ENCODE data around the gene ZNG1E. TPM values are rescaled to one million over a fixed set of nuclear protein-coding genes. Genes with fewer than 3 reads are reported as not detected.
"Not testable (repeated sequence)": the region's sequence is repeated elsewhere in the genome, so short reads cannot be mapped to it uniquely, and the experiment has no call there.

Gene ZNG1E
- 10 to 100 TPM; 19.8 to 35.3 (median 26.7) TPM for total RNA-seq
- total RNA-seq (2013) = 57.1 TPM

DNA sequence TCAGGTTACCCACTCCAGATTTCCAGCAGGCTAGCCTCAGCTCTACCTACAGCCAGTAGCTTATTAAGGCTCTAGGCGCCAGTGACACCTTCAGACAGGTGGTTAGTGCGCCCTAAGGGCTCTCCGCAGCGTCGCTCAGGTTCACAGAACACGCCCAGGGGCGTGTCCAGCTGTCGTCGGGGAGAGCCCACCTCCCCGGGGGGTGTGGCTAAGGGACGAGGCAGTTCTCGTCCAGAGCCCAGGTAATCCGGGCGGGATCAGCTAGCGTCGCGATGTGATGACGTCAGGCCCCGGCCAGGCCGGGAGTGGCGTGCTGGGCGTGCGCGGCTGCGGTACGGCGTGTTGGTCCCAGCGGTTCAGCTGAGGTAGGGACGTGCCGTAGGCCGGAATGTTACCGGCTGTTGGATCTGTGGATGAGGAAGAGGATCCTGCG is at the start of gene ZNG1E:
ZNG1E (plus strand) TSS at position 340 of the 433 bp plus-strand sequence; CDS start at position 389, 49 bp downstream.
- Mint-ChIP-seq H3K27ac (peak within 1 kb of the TSS; percentile 47 to 70), H3K4me3 (peak within 1 kb of the TSS; percentile 77)
- ATAC-seq; H3K27me3 Mint-ChIP-seq (ENCODE audit: low read depth in 2 of 2); H3K9me3 Mint-ChIP-seq; H3K36me3 Mint-ChIP-seq; intact Hi-C loops (cut with micrococcal nuclease); H3K27me3 ChIP-seq (ENCODE audit: control insufficient read depth, insufficient read depth, low read length); H3K9me3 ChIP-seq (ENCODE audit: control insufficient read depth, insufficient read depth, low read length); H3K4me1 ChIP-seq (ENCODE audit: control insufficient read depth, insufficient read depth, low read length); H3K4me1 Mint-ChIP-seq; H3K36me3 ChIP-seq (ENCODE audit: control insufficient read depth, insufficient read depth, low read length): not testable (repeated sequence)
- peak within 1 kb of the TSS; percentile 50 for H3K27ac ChIP-seq (ENCODE audit: low read length)
- peak within 1 kb of the TSS; percentile 34 for H3K4me3 ChIP-seq (ENCODE audit: low read length)
- no CpG with 5 or more reads among the region's 33 CpGs for WGBS (ENCODE audit: insufficient coverage)
- DNase-seq = peak; percentile 47 to 78

DNA sequence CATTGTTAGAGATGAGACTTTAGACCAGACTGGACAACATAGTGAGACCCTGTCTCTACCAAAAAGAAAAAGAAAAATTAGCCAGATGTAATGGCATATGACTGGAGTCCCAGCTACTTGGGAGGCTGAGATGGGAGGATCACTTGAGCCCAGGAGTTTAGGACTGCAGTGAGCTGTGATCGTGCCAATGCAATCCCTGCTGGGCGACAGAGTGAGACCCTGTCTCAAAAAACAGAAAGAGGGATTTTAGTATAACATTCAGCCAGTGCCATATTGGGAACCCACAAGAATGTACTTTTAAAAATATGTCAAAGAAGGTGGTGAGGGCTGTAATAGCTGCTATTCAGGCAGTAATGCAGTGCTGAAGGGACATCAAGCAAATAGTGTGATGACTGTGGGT is 2.1 kb upstream of the ZNG1E start:
- H3K4me1 Mint-ChIP-seq; H3K4me3 Mint-ChIP-seq; H3K4me1 ChIP-seq (ENCODE audit: control insufficient read depth, insufficient read depth, low read length); H3K36me3 ChIP-seq (ENCODE audit: control insufficient read depth, insufficient read depth, low read length); H3K36me3 Mint-ChIP-seq; H3K9me3 ChIP-seq (ENCODE audit: control insufficient read depth, insufficient read depth, low read length); H3K27ac ChIP-seq (ENCODE audit: low read length); H3K27me3 Mint-ChIP-seq (ENCODE audit: low read depth in 2 of 2); H3K4me3 ChIP-seq (ENCODE audit: low read length); H3K27me3 ChIP-seq (ENCODE audit: control insufficient read depth, insufficient read depth, low read length); intact Hi-C loops (cut with micrococcal nuclease); H3K9me3 Mint-ChIP-seq; H3K27ac Mint-ChIP-seq; ATAC-seq: not testable (repeated sequence)
- 96% methylated on average over 2 of the region's 2 CpGs for WGBS (ENCODE audit: insufficient coverage)
- peak in 1 of 2 donors; percentile 0 for DNase-seq

DNA sequence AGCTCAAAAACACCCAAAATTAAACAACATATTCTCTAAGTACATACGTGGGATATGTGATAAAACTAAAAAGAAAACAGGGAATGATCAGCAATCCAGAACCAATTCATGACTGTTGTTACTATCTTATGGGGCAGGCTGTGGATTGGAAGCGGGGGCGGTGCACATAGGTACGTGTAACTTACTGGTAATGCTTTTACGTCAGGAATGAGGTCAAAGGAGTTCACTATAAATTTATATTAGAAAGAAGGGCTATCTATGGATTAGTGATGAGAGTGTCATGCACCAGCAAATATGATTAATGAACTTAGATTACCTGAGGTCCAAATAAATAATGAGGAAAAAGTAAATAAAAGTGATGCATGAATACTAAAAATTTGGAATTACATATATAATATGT is 710 bp upstream of the ZNG1E start:
- WGBS (ENCODE audit: insufficient coverage) = 67% methylated on average over 4 of the region's 5 CpGs

DNA sequence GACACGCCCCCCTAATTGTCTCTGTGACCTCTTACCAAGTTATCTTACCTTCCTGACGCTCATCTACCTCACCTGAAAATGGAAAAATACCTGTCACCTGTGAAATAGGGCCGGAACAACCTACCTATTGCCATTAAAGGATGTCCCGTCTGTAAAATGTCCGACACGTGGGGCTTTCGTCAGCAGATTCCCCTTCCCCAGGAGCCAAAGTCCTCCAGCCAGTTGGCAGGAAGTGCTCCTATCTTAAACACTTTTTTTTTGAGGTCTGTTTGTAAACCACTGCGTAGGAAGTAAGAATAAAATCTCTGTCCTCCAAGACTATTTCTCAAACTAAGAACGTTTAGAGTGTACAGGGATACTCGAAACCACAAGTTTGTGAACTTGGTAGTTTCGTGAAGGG is 661 bp downstream of the ZNG1E start:
- H3K4me3 ChIP-seq (ENCODE audit: low read length); DNase-seq; H3K4me1 ChIP-seq (ENCODE audit: control insufficient read depth, insufficient read depth, low read length); H3K27me3 ChIP-seq (ENCODE audit: control insufficient read depth, insufficient read depth, low read length); H3K4me1 Mint-ChIP-seq; H3K9me3 Mint-ChIP-seq; ATAC-seq; H3K9me3 ChIP-seq (ENCODE audit: control insufficient read depth, insufficient read depth, low read length); H3K36me3 ChIP-seq (ENCODE audit: control insufficient read depth, insufficient read depth, low read length); H3K27ac ChIP-seq (ENCODE audit: low read length); H3K36me3 Mint-ChIP-seq; intact Hi-C loops (cut with micrococcal nuclease); H3K27me3 Mint-ChIP-seq (ENCODE audit: low read depth in 2 of 2): not testable (repeated sequence)
- Mint-ChIP-seq H3K27ac (peak overlapping the region in 1 of 2 donors; percentile 56), H3K4me3 (peak overlapping the region; percentile 70)
- WGBS (ENCODE audit: insufficient coverage) = 0% methylated on average over 4 of the region's 11 CpGs

More for the DNA sequence above, 710 bp upstream of the ZNG1E start:
- H3K27me3 Mint-ChIP-seq (ENCODE audit: low read depth in 2 of 2); H3K36me3 Mint-ChIP-seq; intact Hi-C loops (cut with micrococcal nuclease); H3K4me1 ChIP-seq (ENCODE audit: control insufficient read depth, insufficient read depth, low read length); ATAC-seq; H3K27me3 ChIP-seq (ENCODE audit: control insufficient read depth, insufficient read depth, low read length); H3K27ac ChIP-seq (ENCODE audit: low read length); H3K4me3 ChIP-seq (ENCODE audit: low read length); H3K4me1 Mint-ChIP-seq; H3K9me3 ChIP-seq (ENCODE audit: control insufficient read depth, insufficient read depth, low read length); H3K36me3 ChIP-seq (ENCODE audit: control insufficient read depth, insufficient read depth, low read length); H3K9me3 Mint-ChIP-seq: not testable (repeated sequence)
- Mint-ChIP-seq H3K27ac (peak overlapping the region in 1 of 2 donors; percentile 47), H3K4me3 (peak overlapping the region; percentile 77)
- DNase-seq = peak in 1 of 2 donors; percentile 2

DNA sequence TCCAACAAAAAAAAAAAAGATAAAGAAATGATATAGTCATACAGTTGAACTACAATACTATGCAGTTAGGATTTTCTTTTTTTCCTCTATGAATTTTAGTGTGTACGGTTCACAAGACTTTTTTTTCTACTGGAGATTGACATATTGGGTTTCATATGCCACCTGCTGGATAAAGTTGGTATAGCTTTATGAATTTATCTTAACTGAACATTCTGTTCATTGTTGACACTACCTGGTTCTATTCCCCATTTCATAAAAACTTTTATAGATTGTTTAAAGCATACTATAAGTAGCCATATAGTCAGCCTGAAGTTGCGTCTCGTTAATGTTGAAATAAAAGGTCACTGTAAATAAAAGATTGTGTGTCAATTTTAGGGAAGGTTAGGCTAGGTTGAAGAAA is 2.8 kb downstream of the ZNG1E start:
- H3K27ac Mint-ChIP-seq; H3K4me3 ChIP-seq (ENCODE audit: low read length); H3K9me3 ChIP-seq (ENCODE audit: control insufficient read depth, insufficient read depth, low read length); intact Hi-C loops (cut with micrococcal nuclease); H3K27me3 Mint-ChIP-seq (ENCODE audit: low read depth in 2 of 2); H3K27me3 ChIP-seq (ENCODE audit: control insufficient read depth, insufficient read depth, low read length); H3K9me3 Mint-ChIP-seq; H3K36me3 ChIP-seq (ENCODE audit: control insufficient read depth, insufficient read depth, low read length); H3K4me1 Mint-ChIP-seq; H3K4me3 Mint-ChIP-seq; H3K27ac ChIP-seq (ENCODE audit: low read length); H3K36me3 Mint-ChIP-seq; H3K4me1 ChIP-seq (ENCODE audit: control insufficient read depth, insufficient read depth, low read length); ATAC-seq: not testable (repeated sequence)
- peak in 1 of 2 donors; percentile 0 for DNase-seq
- WGBS (ENCODE audit: insufficient coverage) = no CpG with 5 or more reads among the region's 3 CpGs
- TF ChIP-seq, protein P1, sequence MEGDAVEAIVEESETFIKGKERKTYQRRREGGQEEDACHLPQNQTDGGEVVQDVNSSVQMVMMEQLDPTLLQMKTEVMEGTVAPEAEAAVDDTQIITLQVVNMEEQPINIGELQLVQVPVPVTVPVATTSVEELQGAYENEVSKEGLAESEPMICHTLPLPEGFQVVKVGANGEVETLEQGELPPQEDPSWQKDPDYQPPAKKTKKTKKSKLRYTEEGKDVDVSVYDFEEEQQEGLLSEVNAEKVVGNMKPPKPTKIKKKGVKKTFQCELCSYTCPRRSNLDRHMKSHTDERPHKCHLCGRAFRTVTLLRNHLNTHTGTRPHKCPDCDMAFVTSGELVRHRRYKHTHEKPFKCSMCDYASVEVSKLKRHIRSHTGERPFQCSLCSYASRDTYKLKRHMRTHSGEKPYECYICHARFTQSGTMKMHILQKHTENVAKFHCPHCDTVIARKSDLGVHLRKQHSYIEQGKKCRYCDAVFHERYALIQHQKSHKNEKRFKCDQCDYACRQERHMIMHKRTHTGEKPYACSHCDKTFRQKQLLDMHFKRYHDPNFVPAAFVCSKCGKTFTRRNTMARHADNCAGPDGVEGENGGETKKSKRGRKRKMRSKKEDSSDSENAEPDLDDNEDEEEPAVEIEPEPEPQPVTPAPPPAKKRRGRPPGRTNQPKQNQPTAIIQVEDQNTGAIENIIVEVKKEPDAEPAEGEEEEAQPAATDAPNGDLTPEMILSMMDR (IDR thresholded peaks at IDR 0.05) = peak; percentile 26

DNA sequence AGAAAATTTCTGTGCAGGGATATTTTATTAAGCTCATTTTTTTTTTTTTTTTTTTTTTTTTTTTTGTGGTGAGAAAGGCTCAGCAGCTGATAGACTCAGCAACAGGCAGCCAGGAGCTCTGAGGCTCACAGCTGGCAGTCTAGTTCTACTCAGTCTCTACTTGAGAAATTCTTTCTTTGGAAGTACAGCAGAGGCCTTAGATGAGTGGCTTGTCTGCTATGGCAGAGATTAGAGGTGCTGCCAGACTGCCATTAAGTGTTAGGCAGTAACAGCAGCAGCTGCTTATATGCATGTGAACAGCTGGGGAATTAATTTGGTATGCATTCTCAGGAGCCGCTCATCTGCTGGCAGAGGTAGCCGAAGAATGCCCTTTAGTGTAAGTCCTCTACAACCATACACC is 27.8 kb downstream of the ZNG1E start:
- H3K36me3 Mint-ChIP-seq; H3K9me3 Mint-ChIP-seq; H3K4me1 Mint-ChIP-seq; intact Hi-C loops (cut with micrococcal nuclease); H3K27me3 Mint-ChIP-seq (ENCODE audit: low read depth in 2 of 2); H3K4me3 Mint-ChIP-seq; H3K4me3 ChIP-seq (ENCODE audit: low read length); H3K27me3 ChIP-seq (ENCODE audit: control insufficient read depth, insufficient read depth, low read length); H3K27ac ChIP-seq (ENCODE audit: low read length); DNase-seq; ATAC-seq; H3K4me1 ChIP-seq (ENCODE audit: control insufficient read depth, insufficient read depth, low read length); H3K36me3 ChIP-seq (ENCODE audit: control insufficient read depth, insufficient read depth, low read length); H3K27ac Mint-ChIP-seq; H3K9me3 ChIP-seq (ENCODE audit: control insufficient read depth, insufficient read depth, low read length): not testable (repeated sequence)
- WGBS (ENCODE audit: insufficient coverage) = no CpG with 5 or more reads among the region's 2 CpGs

DNA sequence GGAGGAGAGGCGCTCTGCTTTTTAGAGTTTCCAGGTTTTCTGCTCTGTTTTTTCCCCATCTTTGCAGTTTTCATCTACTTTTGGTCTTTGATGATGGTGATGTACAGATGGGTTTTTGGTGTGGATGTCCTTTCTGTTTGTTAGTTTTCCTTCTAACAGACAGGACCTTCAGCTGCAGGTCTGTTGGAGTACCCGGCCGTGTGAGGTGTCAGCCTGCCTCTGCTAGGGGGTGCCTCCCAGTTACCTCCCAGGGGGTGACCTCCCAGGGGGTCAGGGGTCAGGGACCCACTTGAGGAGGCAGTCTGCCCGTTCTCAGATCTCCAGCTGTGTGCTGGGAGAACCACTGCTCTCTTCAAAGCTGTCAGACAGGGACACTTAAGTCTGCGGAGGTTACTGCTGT is 38.7 kb downstream of the ZNG1E start:
- H3K27me3 Mint-ChIP-seq (ENCODE audit: low read depth in 2 of 2); H3K9me3 ChIP-seq (ENCODE audit: control insufficient read depth, insufficient read depth, low read length); H3K36me3 Mint-ChIP-seq; ATAC-seq; H3K27me3 ChIP-seq (ENCODE audit: control insufficient read depth, insufficient read depth, low read length); intact Hi-C loops (cut with micrococcal nuclease); H3K27ac ChIP-seq (ENCODE audit: low read length); H3K4me3 Mint-ChIP-seq; H3K4me3 ChIP-seq (ENCODE audit: low read length); DNase-seq; H3K4me1 Mint-ChIP-seq; H3K9me3 Mint-ChIP-seq; H3K36me3 ChIP-seq (ENCODE audit: control insufficient read depth, insufficient read depth, low read length); H3K4me1 ChIP-seq (ENCODE audit: control insufficient read depth, insufficient read depth, low read length); H3K27ac Mint-ChIP-seq: not testable (repeated sequence)
- no CpG with 5 or more reads among the region's 5 CpGs for WGBS (ENCODE audit: insufficient coverage)

Data from natural killer cell (primary cell).